LHCN-M2 (cell line): ENCODE data around the gene ACAD8. TPM values are rescaled to one million over a fixed set of nuclear protein-coding genes. Genes with fewer than 3 reads are reported as not detected.

Experiments used
- DNase-seq: peaks from one replicate; pipeline ENCODE4 v3.0.0-alpha.2; 2012; ENCODE audit warnings: low read depth
- polyA plus RNA-seq: library from polyadenylated mRNA; unstranded; fragments of >200 nt; gene quantifications from one replicate; pipeline ENCODE4 v1.2.1, GENCODE V29; 2012; ENCODE audit warnings: missing spikeins
- total RNA-seq: library from RNA; depleted of rRNA; stranded (reverse); fragments of >200 nt; gene quantifications from 2 replicates; pipeline ENCODE4 v1.2.3, GENCODE V29; 2014; rRNA removed

ACAD8 gene
- total RNA-seq = 23.4 and 25.2 TPM in 2 replicates
- 11.2 TPM for polyA plus RNA-seq

DNA sequence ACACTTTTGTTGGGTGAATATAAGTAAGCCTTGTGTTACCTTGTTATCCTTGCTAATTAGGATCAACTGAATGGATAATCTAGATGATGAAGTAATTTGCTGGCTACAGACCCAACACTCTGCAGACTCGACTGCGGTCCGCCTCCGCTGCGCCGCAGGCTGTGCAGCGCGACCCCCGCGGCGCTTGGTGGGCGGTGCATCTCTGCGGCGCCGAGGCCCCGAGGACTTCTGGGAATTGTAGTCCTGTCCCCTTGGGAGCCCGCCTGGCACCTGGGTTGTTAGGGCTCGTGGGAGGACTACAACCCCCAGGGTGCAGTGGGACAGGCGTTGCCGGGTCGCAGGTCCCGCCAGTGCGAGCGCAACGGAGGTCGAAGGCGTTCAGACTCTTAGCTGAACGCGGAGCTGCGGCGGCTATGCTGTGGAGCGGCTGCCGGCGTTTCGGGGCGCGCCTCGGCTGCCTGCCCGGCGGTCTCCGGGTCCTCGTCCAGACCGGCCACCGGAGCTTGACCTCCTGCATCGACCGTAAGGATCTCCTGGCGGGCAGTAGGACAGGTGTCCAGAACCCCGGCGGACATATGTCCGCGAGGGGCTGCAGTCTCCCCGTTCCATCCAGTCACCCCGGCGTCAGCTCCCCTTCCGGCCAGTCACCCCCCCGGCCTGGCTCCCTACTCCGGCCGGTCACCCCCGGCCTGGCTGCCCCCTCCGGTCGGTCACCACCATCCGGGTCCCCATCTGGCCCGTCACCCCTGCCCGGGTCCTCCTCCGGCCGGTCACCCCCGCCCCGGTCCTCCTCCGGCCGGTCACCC lies at the start of gene ACAD8, which contains the start of gene THYN1:
Gene ACAD8, plus strand, starts transcription at position 381 of the 806 bp plus-strand sequence. Its CDS starts 33 bp downstream, at position 414.
Gene THYN1, minus strand, starts transcription at position 165 of the 806 bp plus-strand sequence. CDS start 470 bp downstream, outside the sequence.
- peak; percentile 94 for DNase-seq

DNA sequence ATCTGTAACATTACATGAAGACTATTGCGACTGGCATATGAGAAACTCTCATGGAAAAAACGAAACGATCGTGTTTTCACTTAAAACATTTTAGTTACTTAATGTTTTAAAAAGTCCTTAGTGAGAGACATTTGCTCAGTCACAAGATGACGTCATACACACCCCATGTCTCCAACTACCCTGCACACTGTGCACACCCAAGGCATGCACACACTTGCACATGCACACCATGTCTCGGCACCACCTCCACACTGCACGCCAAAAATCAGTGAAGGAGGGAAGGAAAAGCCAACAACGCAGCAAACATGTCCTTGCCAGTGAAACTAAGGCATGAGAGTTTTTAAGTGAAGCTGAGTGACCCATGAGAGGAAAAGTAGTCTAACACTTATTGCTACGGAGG lies 47.6 kb upstream of the ACAD8 start:
- DNase-seq = no peak

DNA sequence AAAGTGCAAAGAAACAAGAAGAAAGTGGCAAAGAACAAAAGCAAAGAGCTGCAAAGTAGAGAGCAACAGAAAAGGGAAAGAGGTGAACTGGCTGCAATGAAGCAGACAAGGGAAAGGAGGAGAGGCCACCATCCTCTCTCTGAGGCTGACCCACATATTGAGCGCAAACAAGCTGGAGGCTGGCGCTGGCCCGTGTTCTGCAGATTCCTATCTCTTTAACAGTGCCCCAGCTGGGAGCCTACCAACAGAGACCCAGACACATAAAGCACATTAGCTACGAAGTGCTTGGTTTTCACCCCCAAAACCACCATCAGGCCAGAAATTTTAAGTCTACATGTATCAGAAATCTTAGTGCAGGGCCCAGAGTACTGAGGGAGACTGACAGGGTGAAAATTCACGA lies 47.2 kb upstream of the ACAD8 start:
- DNase-seq = no peak

DNA sequence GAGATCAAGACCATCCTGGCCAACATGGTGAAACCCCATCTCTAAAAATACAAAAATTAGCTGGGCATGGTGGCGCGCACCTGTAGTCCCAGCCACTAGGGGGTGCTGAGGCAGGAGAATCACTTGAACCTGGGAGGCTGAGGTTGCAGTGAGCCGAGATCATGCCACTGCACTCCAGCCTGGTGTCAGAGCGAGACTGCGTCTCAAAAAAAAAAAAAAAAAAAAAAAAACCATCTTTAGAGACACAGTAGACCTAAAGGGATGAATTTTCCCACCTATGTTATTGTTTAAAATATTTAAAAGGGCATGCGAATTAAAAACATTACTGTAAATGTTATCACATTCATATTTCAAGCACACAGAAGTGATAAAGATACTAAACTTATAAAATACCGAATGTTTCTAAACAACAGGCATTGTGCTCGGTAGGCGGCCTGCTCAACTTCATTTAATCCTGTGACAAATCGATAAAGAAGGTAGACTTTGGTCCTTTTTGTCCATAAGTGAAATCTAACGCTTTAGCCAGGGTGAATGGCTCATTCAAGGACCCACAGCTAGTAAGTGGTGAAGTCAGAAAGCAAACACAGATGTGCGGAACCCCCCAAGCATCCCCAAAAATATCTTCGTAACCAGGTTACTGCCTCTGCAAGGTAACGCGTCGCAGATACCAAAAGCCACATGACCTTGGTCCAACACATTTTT lies 45.7 kb upstream of the ACAD8 start:
- DNase-seq = peak; percentile 14

DNA sequence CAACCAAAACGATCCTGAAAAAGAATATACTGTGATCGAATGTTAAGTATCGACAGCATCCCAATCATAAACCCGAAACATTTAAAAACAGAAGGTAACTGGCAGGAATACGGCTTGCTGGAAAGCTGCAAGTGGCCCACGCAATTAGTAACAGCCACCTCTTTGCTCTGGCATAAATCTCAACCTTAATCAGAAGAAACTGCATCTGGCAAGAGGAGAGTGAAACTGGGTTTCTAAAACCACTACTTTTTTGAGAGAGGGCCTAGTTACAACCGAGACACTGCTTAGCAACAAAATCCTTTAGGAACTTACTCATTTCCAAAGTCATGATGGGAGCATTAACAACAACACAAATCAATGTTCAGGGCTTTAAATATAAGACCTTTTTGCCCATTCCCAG lies 37.5 kb upstream of the ACAD8 start:
- no peak for DNase-seq

DNA sequence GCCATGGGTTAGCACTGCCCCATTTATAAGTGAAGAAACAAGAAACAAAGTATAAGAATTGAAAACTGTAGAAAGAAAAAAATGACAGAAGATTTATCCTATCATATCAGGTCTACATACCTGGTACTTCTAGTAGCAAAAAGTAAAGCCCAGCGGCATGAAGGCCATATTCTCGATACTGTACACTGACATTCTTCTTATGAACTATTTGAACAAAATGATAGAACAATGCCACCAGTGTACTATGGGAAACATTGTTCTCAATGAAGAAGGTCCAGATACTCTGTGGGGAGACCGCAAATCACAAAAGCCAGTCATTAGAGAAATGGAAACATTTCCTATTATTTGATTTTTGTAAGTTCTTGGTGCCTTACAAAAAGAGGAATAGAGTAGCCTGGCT lies 36.6 kb upstream of the ACAD8 start:
- no peak for DNase-seq

DNA sequence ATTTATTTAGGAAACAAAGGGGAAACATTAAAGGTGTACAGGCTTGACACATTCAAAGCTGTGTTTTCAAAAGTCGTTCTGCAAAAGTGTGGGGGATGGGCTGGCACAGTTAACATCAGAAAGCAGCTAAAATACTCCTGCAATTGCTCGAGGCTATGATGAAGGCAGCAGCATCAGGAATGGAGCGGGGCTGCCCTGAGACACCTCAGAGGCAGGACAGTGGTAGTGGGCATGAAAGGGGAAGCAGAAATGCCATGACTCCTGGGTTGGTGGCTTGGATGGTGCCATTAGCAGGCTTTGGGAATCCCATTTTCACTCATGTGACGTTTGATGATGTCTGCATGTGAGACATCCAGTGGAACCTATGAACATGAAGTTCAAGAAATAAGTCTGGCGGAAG lies 30.2 kb upstream of the ACAD8 start:
- peak; percentile 9 for DNase-seq

DNA sequence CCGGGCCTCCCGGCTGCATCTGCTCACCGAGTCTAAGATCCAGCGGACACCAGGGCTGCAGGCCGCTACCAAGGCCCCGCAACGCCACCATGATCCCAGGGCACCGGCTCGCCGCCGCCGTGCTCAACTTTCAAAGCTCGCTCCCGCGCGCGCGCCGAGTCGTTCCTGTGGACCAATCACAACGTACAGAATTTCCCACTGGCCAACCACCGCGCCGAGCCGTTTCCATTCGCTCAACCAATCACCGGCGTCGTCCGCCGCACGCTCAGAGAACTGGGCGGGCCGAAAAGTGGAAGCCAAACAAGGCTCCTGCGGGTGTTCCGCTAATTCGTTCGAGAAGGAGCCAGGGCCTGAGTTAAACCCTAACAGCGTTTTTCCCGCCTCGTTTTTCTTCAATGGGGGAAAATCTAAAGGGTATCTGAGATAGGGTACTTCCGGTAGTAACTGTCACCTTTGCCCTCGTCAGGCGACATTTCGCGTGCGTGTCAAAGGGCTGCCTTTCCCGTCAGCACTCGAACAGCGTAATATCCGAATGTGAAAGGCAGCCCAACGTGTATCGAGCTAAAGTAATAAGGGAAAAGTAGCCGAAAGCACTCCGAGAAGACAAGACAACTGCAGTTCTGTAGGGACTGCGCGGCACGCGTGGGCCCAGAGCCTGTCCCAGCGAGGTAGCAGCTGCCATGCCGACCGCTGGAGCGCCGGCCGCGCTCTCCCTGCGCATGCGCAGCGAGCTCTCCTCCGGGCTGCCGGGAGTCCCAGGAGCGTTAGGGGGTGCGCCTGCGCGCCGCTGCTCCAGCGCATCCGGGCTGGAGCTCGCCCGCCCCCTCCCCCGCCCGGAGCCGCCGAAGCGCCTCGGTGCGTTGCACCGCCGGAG lies 29.3 kb upstream of the ACAD8 start, which contains the start of the genes NCAPD3 and VPS26B:
Gene NCAPD3, minus strand, starts transcription at position 132 of the 874 bp plus-strand sequence. Its CDS starts 41 bp downstream, at position 91.
Gene VPS26B, plus strand, starts transcription at position 836 of the 874 bp plus-strand sequence. CDS start 452 bp downstream, outside the sequence.
- DNase-seq = peak; percentile 93

DNA sequence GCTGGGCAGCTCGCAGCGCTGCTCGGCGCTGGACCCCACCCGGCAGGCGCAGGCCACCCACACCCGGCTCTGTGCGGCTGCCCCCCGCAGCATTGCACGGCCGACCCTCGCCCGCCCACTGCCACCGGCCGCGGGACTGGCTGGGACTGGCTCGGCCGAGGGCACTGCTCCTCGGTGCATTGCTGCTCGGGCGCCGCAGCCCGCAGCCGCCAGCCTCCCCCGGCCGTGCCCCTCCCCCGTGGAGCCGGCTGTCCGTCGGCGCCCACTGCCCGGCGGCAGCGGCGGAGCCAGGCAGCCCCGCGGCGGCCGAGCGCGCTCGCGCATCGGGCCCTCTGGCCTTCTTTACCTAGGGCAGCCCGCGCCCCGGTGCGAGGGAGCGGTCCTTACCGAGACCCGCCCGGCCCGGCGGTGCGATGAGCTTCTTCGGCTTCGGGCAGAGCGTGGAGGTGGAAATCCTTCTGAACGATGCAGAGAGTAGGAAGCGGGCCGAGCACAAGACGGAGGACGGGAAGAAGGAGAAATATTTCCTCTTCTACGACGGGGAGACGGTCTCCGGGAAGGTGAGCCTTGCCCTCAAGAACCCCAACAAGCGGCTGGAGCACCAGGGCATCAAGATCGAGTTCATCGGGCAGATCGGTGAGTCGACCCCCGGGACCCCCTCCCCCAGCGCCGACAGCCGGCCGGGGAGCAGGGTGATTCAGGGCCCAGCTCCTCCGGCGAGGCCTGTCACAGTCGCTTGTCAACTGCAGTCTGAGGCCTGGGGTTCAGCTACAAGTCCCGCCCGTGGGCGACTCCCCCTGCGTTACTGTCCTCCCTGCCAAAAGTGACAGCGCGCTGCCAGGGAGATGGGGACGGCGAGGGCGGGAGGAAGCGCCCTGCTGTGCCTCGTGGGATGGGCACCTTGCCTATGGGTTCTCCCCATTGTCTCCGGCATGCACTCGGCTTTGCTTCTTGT lies 28.4 kb upstream of the ACAD8 start:
- peak; percentile 19 for DNase-seq

DNA sequence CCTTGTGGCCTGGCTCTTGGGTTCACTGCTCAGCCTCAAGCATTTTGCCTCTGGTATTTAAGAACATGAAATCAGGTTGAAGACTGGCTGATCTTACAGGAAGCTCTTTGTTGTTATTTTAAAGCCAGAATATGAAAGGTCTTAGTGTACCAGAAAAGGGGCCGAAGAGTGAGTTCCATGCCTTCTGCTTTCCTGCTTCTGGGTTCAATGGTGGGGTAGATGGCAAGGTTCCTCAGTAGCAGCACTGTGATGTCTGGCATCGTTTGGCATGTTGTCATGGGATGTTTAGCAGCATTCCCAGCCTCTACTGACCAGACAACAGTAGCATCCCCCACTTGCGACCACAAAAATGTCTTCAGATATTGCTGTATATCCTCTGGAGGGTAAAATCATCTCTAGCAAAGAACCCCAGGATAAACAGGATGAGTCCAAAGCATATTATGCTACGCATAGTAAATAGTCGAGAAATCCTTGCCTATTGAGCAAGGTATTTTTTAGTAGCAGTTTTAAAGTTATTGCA lies 26.5 kb upstream of the ACAD8 start:
- peak; percentile 9 for DNase-seq

DNA sequence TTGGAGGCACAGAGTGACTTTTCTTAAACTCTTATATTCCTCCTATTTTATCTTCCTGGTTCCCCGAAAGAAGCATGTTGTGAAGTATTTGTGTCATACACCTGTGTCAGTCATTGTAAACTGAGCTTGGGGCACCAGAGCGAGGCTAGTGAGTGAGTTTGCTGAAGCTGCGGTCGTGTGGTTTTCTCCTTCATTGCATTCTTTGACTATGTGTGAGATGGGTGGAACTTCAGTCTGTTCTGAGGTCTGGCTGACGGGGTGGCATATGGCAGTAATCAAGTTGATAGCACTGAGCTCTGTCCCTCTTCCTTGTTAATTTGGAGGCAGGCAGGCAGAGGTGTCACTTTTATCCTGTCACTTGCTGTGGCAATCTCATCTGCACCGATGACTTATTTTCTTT lies 24.7 kb upstream of the ACAD8 start:
- no peak for DNase-seq

DNA sequence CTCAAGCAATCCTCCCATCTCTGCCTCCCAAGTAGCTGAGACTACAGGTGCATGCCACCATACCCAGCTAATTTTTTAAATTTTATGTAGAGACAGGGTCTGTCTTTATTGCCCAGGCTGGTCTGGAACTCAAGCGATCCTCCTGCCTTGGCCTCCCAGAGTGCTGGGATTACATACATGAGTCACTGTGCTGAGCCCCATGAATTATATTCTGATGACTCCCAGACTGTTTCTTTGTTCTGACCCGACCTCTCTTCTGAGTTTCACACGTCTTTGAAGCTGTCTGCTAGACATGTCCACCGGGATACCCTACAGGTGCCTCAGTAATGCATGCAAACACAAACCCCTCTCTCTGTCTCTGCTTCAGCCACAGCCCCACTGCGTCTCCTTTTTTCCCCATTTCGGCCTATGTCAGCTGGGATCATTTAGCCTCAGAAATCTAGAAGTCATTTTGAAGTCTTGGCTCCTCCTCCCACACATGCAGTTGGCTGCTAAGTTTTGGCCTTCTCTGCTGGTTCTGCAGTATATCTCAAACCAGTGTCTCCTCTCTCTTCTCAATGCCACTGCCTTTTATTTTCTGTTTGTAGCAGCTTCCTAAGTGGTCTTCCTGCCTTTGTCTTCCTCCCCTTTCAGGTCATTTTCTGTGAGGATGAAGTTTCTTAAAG lies 24.1 kb upstream of the ACAD8 start:
- no peak for DNase-seq

DNA sequence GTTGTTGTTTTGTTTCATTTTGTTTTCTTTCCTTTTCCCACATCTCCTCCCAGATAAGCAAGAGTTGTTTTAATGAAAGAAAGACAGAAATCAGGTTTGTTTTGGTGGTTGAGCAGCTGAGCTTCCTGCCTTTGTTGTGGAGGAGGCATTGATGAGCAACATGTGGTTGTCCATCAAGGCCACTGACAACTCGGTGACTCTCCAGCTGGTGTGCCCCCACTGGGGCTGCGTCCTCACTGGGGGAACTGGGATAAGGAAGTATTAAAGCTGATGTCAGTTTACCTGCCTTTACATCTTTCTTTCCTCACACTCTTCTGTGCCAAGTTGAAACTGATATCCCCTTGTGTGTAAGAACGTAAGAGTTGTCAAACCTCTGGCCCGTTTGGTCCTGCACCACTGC lies 23.0 kb upstream of the ACAD8 start:
- peak; percentile 10 for DNase-seq

DNA sequence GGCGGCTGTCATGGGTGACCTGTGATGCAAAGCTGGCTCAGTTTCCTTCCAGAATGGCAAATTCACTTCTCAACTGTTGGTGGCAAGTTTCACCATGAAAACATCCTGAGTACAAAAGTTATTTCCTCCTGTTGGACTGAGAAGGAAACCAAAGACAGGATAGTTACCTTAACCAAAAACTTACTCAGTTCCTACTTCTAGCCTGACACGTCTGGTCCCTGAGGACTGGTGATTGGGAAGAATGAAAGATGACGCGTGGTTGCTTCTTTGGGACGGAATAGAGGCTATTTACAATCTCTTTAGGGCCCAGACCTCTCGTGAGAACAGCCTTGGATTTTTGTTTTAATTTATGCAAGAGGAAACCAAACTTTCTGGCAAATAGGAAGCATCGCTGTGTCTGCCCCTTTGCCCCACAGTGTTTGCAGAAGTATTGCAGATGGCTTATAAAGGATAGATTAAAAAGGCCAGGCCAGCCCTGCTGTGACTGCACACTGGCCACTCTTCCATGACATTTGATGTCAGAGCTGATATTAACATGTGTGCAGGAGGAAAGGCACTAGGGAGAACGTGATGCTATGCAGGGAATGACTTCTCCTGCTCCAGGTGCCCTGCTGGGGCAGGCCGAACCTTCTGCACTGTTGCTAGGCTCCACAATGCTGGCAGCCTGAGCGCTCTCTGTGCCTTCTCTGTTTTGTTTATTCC lies 21.3 kb upstream of the ACAD8 start:
- DNase-seq = no peak

DNA sequence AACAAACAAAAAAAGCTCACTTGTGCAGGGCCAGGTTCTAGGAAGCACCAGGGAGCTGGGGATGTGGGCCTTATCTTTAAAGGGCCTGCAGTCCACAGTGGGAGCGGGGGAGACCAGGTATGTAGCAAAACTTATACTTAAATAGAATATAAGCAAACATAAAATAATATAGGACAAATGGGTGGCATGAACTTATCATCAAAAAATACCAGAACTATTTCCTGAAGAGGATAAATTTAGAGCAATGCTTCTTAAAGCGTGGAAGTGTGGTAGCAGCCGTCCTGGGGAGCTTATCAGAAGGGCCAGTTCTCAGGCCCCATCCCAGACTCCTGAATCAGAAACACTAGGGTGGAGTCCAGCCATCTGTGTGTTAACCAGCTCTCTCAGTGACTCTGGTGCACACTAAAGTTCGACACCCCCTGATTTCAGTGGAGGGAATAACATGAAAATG lies 19.6 kb upstream of the ACAD8 start:
- DNase-seq = no peak

DNA sequence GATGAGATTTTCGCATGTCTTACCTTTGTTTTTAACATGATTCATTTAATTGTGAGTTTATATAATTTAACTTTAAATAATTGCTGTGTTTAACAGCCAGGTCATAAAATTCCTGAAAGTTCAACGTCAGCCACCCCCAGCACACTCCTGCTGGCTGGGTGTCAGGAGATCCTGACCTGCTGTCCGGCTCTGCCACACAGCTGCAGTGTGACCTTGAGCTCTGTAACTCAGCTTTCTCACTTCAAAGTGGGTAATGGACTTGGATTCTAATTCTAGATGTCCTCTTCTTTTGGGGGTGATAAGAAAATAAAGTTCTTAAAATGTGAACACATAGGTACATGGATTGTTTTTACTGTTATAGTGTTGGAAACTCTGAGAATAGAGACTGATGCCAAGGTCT lies 18.0 kb upstream of the ACAD8 start:
- no peak for DNase-seq

DNA sequence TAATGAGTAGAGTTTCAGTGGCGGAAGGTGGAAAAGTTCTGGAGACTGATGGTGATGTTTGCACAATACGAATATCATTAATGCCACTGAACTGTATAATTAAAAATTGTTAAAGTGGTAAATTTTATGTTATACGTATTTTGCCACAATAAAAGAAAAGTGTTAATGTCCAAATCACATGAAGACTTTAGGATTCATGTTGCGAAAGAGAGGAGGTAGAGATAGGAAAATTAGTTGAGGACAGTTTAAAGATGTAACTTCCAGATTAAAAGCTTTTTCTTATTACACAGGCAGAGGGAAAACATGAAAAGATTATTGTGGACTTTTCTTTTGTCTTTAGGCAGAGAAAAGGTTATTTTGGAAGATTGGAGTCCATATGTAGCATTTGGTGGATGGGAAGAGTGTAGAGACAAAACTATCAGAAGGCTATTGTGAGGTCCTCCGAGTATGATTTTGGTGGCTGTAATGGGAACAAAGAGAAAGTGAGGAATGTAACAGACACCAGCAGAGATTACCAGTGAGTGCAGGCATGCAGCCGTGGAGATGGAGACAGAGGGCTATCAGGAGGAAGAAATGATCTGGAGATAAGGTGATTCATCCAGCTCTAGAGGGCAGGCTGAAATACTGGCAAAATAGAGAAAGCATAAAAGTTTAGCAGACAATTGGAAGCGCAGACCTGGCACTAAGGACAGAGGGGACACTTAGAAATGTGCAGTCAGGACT lies 16.4 kb upstream of the ACAD8 start:
- DNase-seq = no peak

DNA sequence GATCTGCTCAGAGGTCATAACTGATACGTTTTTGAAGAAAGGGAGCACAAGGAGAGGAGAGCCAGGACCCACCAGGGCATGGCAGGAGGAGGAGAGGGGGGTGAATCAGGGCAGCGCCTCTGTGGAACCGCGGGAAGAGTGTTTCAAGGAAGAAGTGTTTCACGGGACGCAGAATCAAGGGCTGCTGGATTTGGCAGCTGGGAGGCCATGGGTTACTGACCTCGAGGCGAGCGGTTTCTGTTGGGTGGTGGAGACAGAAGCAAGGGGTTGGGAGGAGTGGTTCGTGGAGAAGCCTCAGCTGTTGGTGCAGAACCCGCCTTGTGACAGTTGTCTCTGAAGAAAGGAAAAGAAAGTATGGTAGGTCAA lies 15.8 kb upstream of the ACAD8 start:
- no peak for DNase-seq
